HG03558 (cell line): ENCODE results near the gene MTOR.
A peak's percentile ranks its signal among the peaks of the same experiment; 100 is the strongest.
"Not testable (repeated sequence)": the region's sequence is repeated elsewhere in the genome, so short reads cannot be mapped to it uniquely, and the experiment has no call there.

Experiments used
- ATAC-seq: cut with Tn5 transposase; IDR thresholded peaks from one replicate; pipeline ENCODE4 v1.9.1; 2021; ENCODE audit warnings: moderate number of reproducible peaks; ENCODE audit not compliant: unreplicated experiment; ENCODE audit errors: extremely low read depth

The MTOR gene

GRCh38 chr1:11070876-11071275 is 191.5 kb downstream of the MTOR start:
- ATAC-seq, result no peak

- ATAC-seq, result no peak
These were observed 193.5 kb downstream of the MTOR start for GRCh38 chr1:11068600-11069473.

- ATAC-seq, result no peak
These were observed 194.4 kb downstream of the MTOR start for GRCh38 chr1:11067716-11068599.

- ATAC-seq, result no peak
These were observed 196.6 kb downstream of the MTOR start for GRCh38 chr1:11065796-11066195.

GRCh38 chr1:11064942-11065341 is 197.4 kb downstream of the MTOR start:
- no peak for ATAC-seq

- ATAC-seq, result not testable (repeated sequence)
These were observed 198.3 kb downstream of the MTOR start for GRCh38 chr1:11063937-11064537.

- ATAC-seq, result no peak
These were observed 199.4 kb downstream of the MTOR start for GRCh38 chr1:11062965-11063401.

- no peak for ATAC-seq
These were observed 200.5 kb downstream of the MTOR start for GRCh38 chr1:11061652-11062365.

- ATAC-seq, result peak; percentile 74
These were observed 202.2 kb downstream of the MTOR start, which contains the start of gene SRM for GRCh38 chr1:11059968-11060830. Gene SRM, minus strand, starts transcription at chr1:11060018. Its CDS starts 75 bp downstream, at chr1:11059943.

GRCh38 chr1:11059155-11059967 is 203.0 kb downstream of the MTOR start:
- no peak for ATAC-seq

GRCh38 chr1:11058595-11059154 is 203.7 kb downstream of the MTOR start:
- no peak for ATAC-seq

GRCh38 chr1:11058026-11058425 is 204.3 kb downstream of the MTOR start:
- no peak for ATAC-seq

GRCh38 chr1:11057477-11057876 is 204.9 kb downstream of the MTOR start:
- ATAC-seq, result no peak
